ENCODE measurements around the gene MORN1.
A peak's percentile ranks its signal among the peaks of the same experiment; 100 is the strongest.

Gene MORN1

DNA sequence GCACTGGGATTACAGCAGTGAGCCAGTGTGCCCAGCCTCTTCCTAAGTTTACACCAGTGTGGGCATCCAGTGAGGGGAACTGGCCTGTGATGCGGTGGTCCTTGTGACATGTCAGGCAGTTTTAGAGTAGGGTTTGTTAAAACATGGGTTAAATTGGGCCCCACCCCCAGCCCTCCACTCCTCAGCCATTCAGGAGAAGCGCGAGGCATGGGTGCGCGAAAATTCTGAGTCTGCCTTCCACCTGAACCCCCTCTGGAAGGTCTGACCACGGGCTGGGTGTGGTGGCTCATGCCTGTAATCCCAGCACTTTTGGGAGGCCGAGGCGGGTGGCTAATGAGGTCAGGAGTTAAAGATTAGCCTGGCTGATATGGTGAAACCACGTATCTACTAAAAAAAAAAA lies 111.5 kb downstream of the MORN1 start:
- Histone ChIP-seq H3K18ac (ENCODE audit: low read length) (peak overlapping the region; percentile 84), H2AK5ac (ENCODE audit: low read depth, low read length) (peak overlapping the region; percentile 99), H3K27me3 (ENCODE audit: control insufficient read depth in 3 of 3, insufficient read depth in 3 of 3, low read depth in 1 of 3, low read length in 3 of 3) (peaks cover 0 to 3% (median 0%) of the 10 kb centered on the region in 3 experiments), H4K8ac (ENCODE audit: low read depth, low read length) (no peak overlapping the region), H3K9ac (ENCODE audit: low read depth, low read length, poor library complexity) (no peak overlapping the region), H2BK5ac (ENCODE audit: low read length) (peak overlapping the region; percentile 96), H3K27ac (replicated peaks; ENCODE audit: low read length) (peak overlapping the region; percentile 88), H3K4me1 (ENCODE audit: control insufficient read depth in 2 of 2, insufficient read depth in 1 of 2, low read depth in 1 of 2, low read length in 2 of 2) (peaks cover 33 to 50% of the 10 kb centered on the region in 2 donors), H3K79me1 (ENCODE audit: low read depth, low read length) (peaks cover 39% of the 10 kb centered on the region), H2AFZ (ENCODE audit: low read length) (no peak overlapping the region), H3K9me3 (replicated peaks in 1 of 2; ENCODE audit: control insufficient read depth in 2 of 2, insufficient read depth in 1 of 2, low read depth in 1 of 2, low read length in 2 of 2) (peaks cover 5% of the 10 kb centered on the region in 2 donors), H3K23ac (ENCODE audit: low read depth, low read length, poor library complexity) (no peak overlapping the region), H2BK12ac (ENCODE audit: low read length) (peak overlapping the region; percentile 46), H3K4me3 (ENCODE audit: low read length in 2 of 2) (no peak overlapping the region), H3K14ac (ENCODE audit: low read length) (no peak overlapping the region), H2BK120ac (ENCODE audit: low read depth, low read length) (no peak overlapping the region), H2BK15ac (ENCODE audit: low read length) (peak overlapping the region; percentile 81), H3K4ac (ENCODE audit: low read length) (peak overlapping the region; percentile 93), H4K91ac (ENCODE audit: low read depth, low read length, poor library complexity) (peak overlapping the region; percentile 98), H3K4me2 (ENCODE audit: insufficient read depth, low read length, poor library complexity, severe bottlenecking) (no peak overlapping the region), H3K36me3 (replicated peaks in 1 of 2; ENCODE audit: control insufficient read depth in 2 of 2, insufficient read depth in 2 of 2, low read length in 2 of 2) (peaks cover 6 to 40% of the 10 kb centered on the region in 2 donors)
- WGBS, 2 donors (ENCODE audit: extremely low coverage in 2 of 2, insufficient read length in 2 of 2, insufficient replicate concordance in 1 of 2): no CpG with 5 or more reads among the region's 9 CpGs
- no peak for DNase-seq (ENCODE audit: low spot score)

DNA sequence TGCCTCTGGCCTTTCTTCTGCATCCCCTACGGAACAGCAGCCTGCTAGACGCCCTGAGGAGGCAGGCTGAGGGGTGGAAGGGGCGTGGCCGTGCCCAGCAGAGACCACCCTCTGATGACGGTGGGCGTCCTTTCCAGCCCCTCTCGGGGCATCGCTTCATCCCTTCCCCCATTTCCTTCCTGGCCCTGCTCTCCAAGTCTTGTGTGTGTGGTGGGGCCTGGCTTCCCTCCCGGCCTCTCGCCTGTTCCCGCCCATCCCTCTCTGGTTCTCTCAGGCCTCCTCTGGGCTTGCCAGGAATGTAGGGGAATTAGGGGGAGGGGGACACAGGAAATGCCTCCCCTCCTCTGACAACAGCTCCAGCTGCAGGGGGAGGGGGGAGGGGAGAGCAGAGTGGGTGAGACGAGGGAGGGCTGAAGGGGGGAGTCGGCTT lies 112.1 kb downstream of the MORN1 start:
- H4K91ac ChIP-seq (ENCODE audit: low read depth, low read length, poor library complexity): no peak overlapping the region
- H3K4ac ChIP-seq (ENCODE audit: low read length): no peak overlapping the region
- H3K27me3 ChIP-seq (ENCODE audit: control insufficient read depth in 3 of 3, insufficient read depth in 3 of 3, low read depth in 1 of 3, low read length in 3 of 3): peaks cover 0 to 3% (median 0%) of the 10 kb centered on the region in 3 experiments
- H3K79me1 ChIP-seq (ENCODE audit: low read depth, low read length): peaks cover 41% of the 10 kb centered on the region
- no peak overlapping the region for H2AFZ ChIP-seq (ENCODE audit: low read length)
- no peak overlapping the region for H3K23ac ChIP-seq (ENCODE audit: low read depth, low read length, poor library complexity)
- peaks cover 5% of the 10 kb centered on the region in 2 donors for H3K9me3 ChIP-seq (replicated peaks in 1 of 2; ENCODE audit: control insufficient read depth in 2 of 2, insufficient read depth in 1 of 2, low read depth in 1 of 2, low read length in 2 of 2)
- peaks cover 33 to 54% of the 10 kb centered on the region in 2 donors for H3K4me1 ChIP-seq (ENCODE audit: control insufficient read depth in 2 of 2, insufficient read depth in 1 of 2, low read depth in 1 of 2, low read length in 2 of 2)
- peak overlapping the region; percentile 98 for H2BK120ac ChIP-seq (ENCODE audit: low read depth, low read length)
- H3K36me3 ChIP-seq (replicated peaks in 1 of 2; ENCODE audit: control insufficient read depth in 2 of 2, insufficient read depth in 2 of 2, low read length in 2 of 2): peaks cover 6 to 35% of the 10 kb centered on the region in 2 donors
- H3K18ac ChIP-seq (ENCODE audit: low read length): peak overlapping the region; percentile 99
- H3K4me3 ChIP-seq (ENCODE audit: low read length in 2 of 2): no peak overlapping the region
- H2BK12ac ChIP-seq (ENCODE audit: low read length): peak overlapping the region; percentile 59
- H4K8ac ChIP-seq (ENCODE audit: low read depth, low read length): no peak overlapping the region
- no CpG with 5 or more reads among the region's 13 CpGs for WGBS, 2 donors (ENCODE audit: extremely low coverage in 2 of 2, insufficient read length in 2 of 2, insufficient replicate concordance in 1 of 2)
- peak overlapping the region; percentile 5 for H3K14ac ChIP-seq (ENCODE audit: low read length)
- peak overlapping the region; percentile 69 for H2BK15ac ChIP-seq (ENCODE audit: low read length)
- peak overlapping the region; percentile 93 for H3K27ac ChIP-seq (replicated peaks; ENCODE audit: low read length)
- peak; percentile 91 for DNase-seq (ENCODE audit: low spot score)
- peak overlapping the region; percentile 99 for H2AK5ac ChIP-seq (ENCODE audit: low read depth, low read length)
- no peak overlapping the region for H3K4me2 ChIP-seq (ENCODE audit: insufficient read depth, low read length, poor library complexity, severe bottlenecking)
- peak overlapping the region; percentile 96 for H2BK5ac ChIP-seq (ENCODE audit: low read length)
- peak overlapping the region; percentile 79 for H3K9ac ChIP-seq (ENCODE audit: low read depth, low read length, poor library complexity)

DNA sequence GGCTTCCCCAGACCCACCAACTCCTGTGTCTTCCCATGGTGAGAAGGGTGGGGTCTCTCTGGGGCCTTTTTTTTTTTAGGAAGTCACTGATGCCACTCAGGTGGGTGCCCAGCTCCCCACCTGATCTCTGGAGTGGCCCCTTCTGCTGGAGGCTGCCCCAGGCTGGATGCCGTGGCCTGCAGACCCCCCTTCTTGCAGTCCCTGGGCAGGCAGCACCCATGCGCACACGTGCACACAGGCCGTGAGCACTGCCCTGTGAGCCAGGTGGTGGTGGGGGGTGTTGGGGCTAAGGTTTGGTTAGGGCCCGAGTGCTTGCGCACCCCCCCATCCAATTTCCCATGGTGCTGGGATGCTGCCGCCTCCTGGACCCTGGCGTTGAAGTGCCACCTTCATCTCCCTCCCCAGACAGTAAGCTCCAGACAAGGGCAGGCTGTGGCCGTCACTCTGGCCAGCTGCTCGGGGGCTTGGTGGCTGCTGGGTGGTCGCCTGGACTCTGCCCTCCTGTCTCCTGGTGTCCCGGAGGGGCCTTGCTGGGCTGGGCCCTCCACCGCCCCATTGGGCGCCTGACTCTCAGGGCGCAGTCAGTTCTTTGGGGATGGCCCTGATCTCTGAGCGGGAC lies 112.7 kb downstream of the MORN1 start:
- peak overlapping the region; percentile 69 for H2BK15ac ChIP-seq (ENCODE audit: low read length)
- peak overlapping the region; percentile 96 for H2BK5ac ChIP-seq (ENCODE audit: low read length)
- H4K8ac ChIP-seq (ENCODE audit: low read depth, low read length): no peak overlapping the region
- H3K23ac ChIP-seq (ENCODE audit: low read depth, low read length, poor library complexity): no peak overlapping the region
- H3K79me1 ChIP-seq (ENCODE audit: low read depth, low read length): peaks cover 44% of the 10 kb centered on the region
- H3K9me3 ChIP-seq (replicated peaks in 1 of 2; ENCODE audit: control insufficient read depth in 2 of 2, insufficient read depth in 1 of 2, low read depth in 1 of 2, low read length in 2 of 2): peaks cover 5% of the 10 kb centered on the region in 2 donors
- H3K4me3 ChIP-seq (ENCODE audit: low read length in 2 of 2): no peak overlapping the region
- peak overlapping the region; percentile 85 for H3K4ac ChIP-seq (ENCODE audit: low read length)
- H3K18ac ChIP-seq (ENCODE audit: low read length): peak overlapping the region; percentile 99
- H3K4me2 ChIP-seq (ENCODE audit: insufficient read depth, low read length, poor library complexity, severe bottlenecking): peak overlapping the region; percentile 46
- H3K14ac ChIP-seq (ENCODE audit: low read length): peak overlapping the region; percentile 75
- peaks cover 0 to 3% (median 0%) of the 10 kb centered on the region in 3 experiments for H3K27me3 ChIP-seq (ENCODE audit: control insufficient read depth in 3 of 3, insufficient read depth in 3 of 3, low read depth in 1 of 3, low read length in 3 of 3)
- peak overlapping the region; percentile 99 for H2AK5ac ChIP-seq (ENCODE audit: low read depth, low read length)
- H2BK120ac ChIP-seq (ENCODE audit: low read depth, low read length): peak overlapping the region; percentile 98
- H3K36me3 ChIP-seq (replicated peaks in 1 of 2; ENCODE audit: control insufficient read depth in 2 of 2, insufficient read depth in 2 of 2, low read length in 2 of 2): peaks cover 6 to 30% of the 10 kb centered on the region in 2 donors
- H3K27ac ChIP-seq (replicated peaks; ENCODE audit: low read length): peak overlapping the region; percentile 93
- peak overlapping the region; percentile 79 for H3K9ac ChIP-seq (ENCODE audit: low read depth, low read length, poor library complexity)
- WGBS, 2 donors (ENCODE audit: extremely low coverage in 2 of 2, insufficient read length in 2 of 2, insufficient replicate concordance in 1 of 2): no CpG with 5 or more reads among the region's 16 CpGs
- peak overlapping the region; percentile 100 for H2BK12ac ChIP-seq (ENCODE audit: low read length)
- peak overlapping the region; percentile 87 for H4K91ac ChIP-seq (ENCODE audit: low read depth, low read length, poor library complexity)
- no peak for DNase-seq (ENCODE audit: low spot score)
- peaks cover 34 to 54% of the 10 kb centered on the region in 2 donors for H3K4me1 ChIP-seq (ENCODE audit: control insufficient read depth in 2 of 2, insufficient read depth in 1 of 2, low read depth in 1 of 2, low read length in 2 of 2)
- H2AFZ ChIP-seq (ENCODE audit: low read length): no peak overlapping the region

DNA sequence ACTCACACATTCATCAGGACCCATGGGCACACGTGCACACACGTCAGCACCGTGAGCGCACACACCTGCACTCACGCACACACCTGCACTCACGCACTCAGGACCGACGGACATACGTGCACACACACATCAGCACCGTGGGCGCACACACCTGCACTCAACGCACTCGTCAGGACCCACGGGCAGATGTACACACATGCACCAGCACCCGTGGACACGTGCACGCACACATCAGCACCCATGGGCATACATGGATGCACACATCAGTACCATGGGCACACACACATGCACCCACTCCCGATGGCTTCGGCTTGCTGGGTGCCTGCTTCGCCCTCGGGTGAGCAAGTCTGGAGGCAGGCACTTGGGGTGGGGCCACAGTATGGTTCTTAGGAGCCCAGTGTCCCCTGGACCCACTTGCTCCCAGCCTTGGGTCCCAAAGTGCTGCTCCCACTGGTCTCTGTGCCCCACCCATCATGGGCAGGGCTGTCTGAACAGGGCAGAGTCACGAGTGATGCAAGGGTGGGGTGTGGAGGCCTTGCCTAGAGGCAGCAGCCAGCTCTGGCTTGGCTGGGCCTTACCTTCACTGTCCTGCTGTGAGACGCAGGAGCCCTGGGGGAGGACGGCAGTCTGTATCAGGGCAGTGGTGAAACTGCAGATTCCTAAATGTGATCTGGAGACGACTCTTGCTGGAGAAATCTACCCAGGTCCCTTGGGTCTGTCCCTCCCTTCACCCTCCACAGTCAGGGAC lies 113.4 kb downstream of the MORN1 start:
- Histone ChIP-seq H3K36me3 (replicated peaks in 1 of 2; ENCODE audit: control insufficient read depth in 2 of 2, insufficient read depth in 2 of 2, low read length in 2 of 2) (peaks cover 7 to 22% of the 10 kb centered on the region in 2 donors), H3K27ac (replicated peaks; ENCODE audit: low read length) (peak overlapping the region; percentile 93), H4K91ac (ENCODE audit: low read depth, low read length, poor library complexity) (peak overlapping the region; percentile 60), H3K4me1 (ENCODE audit: control insufficient read depth in 2 of 2, insufficient read depth in 1 of 2, low read depth in 1 of 2, low read length in 2 of 2) (peaks cover 42 to 58% of the 10 kb centered on the region in 2 donors), H2AFZ (ENCODE audit: low read length) (no peak overlapping the region), H3K14ac (ENCODE audit: low read length) (peak overlapping the region; percentile 75), H3K4me2 (ENCODE audit: insufficient read depth, low read length, poor library complexity, severe bottlenecking) (no peak overlapping the region), H3K4ac (ENCODE audit: low read length) (peak overlapping the region; percentile 97), H3K23ac (ENCODE audit: low read depth, low read length, poor library complexity) (peak overlapping the region; percentile 99), H2AK5ac (ENCODE audit: low read depth, low read length) (peak overlapping the region; percentile 99), H4K8ac (ENCODE audit: low read depth, low read length) (no peak overlapping the region), H3K9me3 (replicated peaks in 1 of 2; ENCODE audit: control insufficient read depth in 2 of 2, insufficient read depth in 1 of 2, low read depth in 1 of 2, low read length in 2 of 2) (peaks cover 5% of the 10 kb centered on the region in 2 donors), H2BK15ac (ENCODE audit: low read length) (peak overlapping the region; percentile 69), H3K4me3 (ENCODE audit: low read length in 2 of 2) (peak overlapping the region in 1 of 2 donors; percentile 15), H3K18ac (ENCODE audit: low read length) (peak overlapping the region; percentile 99), H3K27me3 (ENCODE audit: control insufficient read depth in 3 of 3, insufficient read depth in 3 of 3, low read depth in 1 of 3, low read length in 3 of 3) (peaks cover 0 to 3% (median 0%) of the 10 kb centered on the region in 3 experiments), H2BK120ac (ENCODE audit: low read depth, low read length) (peak overlapping the region; percentile 84), H2BK5ac (ENCODE audit: low read length) (peak overlapping the region; percentile 96), H2BK12ac (ENCODE audit: low read length) (peak overlapping the region; percentile 100), H3K79me1 (ENCODE audit: low read depth, low read length) (peaks cover 46% of the 10 kb centered on the region), H3K9ac (ENCODE audit: low read depth, low read length, poor library complexity) (peak overlapping the region; percentile 83)
- no peak for DNase-seq (ENCODE audit: low spot score)
- WGBS, 2 donors (ENCODE audit: extremely low coverage in 2 of 2, insufficient read length in 2 of 2, insufficient replicate concordance in 1 of 2): no CpG with 5 or more reads among the region's 25 CpGs
